SH-SY5Y (cell line): ENCODE data around the gene TOP2B.

Source experiments
- GATA2 ChIP-seq: IDR thresholded peaks from 2 replicates; pipeline ENCODE4 v1.6.1; 2011; ENCODE audit warnings: mild to moderate bottlenecking, low read depth, low read length
- GATA3 ChIP-seq: IDR thresholded peaks from 2 replicates; pipeline ENCODE4 v1.6.1; 2011; ENCODE audit warnings: low read depth, mild to moderate bottlenecking, low read length, moderate library complexity

GRCh38 chr3:25587526-25587925 is 77.2 kb downstream of the TOP2B start:
- TF ChIP-seq GATA2, result no peak
- no peak for TF ChIP-seq GATA3
